GM19193 (cell line): ENCODE results near the gene RAPGEF1.

Experiments
- POLR2A ChIP-seq: IDR thresholded peaks from 4 replicates; pipeline ENCODE4 v1.6.1; 2011; ENCODE audit not compliant: insufficient read depth, insufficient read length; ENCODE audit errors: extremely low read depth

RAPGEF1 gene

DNA sequence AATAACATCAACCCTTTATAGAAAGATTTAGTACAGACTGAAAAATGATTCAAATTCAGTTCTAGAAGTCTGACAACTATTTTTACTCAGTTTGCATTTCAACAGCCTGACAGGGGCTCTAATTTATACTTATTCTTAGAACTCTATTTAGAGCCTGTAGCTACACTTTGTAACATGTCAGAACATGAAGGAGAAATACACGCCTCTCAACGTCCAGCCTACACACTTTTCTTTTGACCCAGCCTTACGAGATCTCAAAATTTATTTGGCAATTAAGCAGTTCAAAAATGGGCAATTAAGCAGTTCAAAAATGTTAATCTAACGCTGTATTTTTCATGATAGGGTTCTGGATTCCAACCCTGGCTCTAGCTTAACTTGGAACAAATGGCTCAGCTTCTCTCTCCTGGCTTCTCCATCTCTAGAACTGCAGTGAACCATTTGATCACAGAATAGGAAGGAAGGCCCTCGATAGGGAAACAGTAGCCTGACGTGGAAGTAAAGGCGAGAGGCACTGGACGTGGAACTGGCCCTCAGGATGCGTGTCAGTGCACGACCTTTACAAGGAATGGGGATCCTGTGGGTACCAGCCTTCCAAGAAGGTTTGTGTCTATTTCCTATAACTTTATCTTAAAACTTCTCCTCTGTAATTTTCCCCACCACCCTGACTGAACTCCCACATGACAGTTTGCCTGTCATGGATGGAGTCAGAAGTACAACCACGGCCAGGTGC is 128.1 kb downstream of the RAPGEF1 start:
- no peak for TF ChIP-seq POLR2A

DNA sequence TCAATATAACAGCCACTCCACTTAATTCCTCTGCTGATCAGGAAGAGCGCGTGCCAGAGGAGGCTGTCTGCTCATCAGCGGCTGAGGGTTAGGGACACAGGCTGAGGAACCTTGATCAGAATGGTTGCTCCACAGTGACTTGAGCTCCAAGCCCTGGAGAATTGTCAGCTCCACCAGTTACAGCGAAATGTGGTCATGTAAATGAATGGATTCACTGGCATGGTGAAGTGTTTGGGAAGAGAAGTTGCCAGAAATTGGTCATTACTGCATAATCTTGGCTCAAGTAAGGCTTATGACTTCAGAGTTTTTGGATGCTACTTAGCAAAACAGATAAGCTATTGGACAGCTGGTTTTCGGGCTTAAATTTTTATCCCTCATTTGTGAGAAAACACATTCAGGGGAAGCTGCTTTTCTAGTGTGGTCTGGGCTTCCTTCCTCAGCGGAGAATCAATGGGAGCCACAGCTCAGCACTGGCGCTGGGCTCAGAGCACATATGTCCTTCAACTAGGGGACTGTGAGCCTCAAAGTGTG is 129.6 kb downstream of the RAPGEF1 start:
- no peak for TF ChIP-seq POLR2A

DNA sequence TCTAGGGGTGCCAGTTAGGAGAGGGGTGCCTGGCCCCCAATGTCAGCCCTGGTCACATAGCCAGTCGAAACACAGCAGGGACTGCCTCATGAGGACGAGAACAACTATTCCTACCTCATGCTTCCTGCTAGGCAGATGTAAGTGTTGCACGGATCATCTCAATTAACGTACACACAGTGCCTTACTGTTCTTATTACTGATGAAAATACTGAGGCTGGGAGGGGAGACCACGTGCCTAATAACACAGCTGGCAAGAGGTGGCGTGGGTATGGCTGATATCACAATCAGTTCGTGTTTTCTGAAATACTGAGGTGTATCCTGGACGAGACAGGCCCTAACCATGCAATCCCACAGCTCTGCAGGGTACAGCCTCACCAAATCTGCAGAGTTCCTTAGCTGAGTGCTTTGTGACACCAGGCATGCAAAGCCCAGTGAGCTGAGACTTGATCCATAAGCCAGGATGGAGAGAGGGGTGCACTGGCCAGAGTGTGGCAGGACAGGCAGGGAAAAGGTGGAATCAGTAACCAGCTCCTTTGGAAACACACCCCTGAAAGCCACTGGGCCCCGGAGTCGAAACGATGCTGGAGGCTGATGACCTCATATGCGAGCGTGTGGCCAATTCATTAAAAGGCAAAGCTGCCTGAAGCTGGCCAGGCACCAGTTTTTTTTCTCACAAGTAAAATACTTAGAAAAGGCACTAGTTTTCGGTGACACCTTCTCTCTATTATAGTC is 130.6 kb downstream of the RAPGEF1 start:
- no peak for TF ChIP-seq POLR2A

DNA sequence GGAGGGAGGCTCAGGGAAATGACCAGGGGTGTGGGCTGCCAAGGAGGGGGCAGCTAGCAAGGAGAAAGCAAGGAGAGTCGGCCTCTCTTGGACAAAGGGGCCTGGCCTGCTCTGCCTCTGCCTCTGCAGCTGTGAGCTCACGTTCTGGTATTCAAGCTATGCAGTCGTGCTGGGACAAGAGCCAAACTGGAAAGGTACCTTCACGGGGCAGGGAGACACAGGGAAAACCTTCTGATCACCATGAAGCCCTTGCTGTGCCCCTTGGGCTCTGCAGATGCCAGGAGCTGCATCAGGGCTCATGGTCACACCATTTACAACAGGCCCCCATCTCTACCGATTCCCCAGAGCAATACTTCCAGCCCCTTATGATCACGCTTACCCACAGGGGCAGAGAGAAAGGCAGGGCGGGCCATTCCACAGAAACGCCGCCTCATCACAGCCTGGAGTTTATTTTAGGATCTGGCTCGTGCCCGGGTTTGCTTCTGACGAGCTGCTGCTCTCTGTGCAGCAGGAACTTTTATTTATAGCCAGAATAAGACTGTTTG is 131.3 kb downstream of the RAPGEF1 start:
- no peak for TF ChIP-seq POLR2A

DNA sequence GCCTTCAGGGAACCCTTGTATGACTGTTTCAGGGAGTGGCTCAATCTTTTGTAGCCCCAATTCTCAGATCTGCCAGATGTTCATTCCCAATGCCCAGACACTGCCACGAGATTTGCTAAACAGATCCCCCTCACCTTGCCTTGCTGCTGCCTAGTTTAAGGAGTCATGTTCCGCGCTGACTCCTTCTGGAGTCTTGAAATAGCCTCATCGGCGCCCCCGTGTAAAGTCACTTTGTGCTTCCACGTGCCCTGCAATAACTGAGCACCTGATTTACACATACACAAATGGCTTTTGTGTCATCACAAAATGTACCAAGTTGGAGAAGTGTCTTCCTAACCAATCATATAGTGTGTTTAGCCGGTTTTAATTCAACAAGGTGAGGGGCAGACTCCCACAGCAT is 132.3 kb downstream of the RAPGEF1 start:
- TF ChIP-seq POLR2A: no peak

DNA sequence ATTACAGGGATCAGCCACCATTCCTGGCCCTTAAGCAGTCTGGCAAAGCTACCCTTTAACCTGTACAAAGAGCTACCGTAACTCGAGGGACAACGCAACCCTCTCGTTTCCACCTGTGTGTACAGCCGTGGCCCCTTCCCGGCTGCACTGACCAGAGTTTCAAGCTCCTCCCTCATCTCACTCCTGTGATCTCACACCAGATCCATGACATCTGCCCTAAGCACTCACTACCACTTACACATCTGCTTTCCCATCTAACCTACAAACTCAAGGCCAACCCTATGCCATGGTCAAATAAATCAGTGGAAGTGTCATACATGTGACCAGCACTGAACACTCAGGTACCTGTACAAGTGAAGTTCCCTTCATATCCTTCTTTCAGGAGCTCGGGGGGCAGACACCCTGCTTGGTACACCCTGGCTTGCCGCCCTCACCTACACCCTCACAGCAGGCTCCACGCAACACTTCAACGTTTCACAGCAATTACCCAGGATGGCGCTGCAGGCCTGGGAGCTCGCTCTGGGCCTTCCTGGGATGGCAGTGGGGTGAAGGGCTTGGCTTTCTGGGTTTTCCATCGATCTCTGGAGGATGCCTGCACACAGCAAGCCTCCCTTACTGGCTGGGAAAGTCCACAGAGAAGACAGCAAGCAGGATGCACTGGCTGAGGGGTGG is 132.8 kb downstream of the RAPGEF1 start:
- no peak for TF ChIP-seq POLR2A

DNA sequence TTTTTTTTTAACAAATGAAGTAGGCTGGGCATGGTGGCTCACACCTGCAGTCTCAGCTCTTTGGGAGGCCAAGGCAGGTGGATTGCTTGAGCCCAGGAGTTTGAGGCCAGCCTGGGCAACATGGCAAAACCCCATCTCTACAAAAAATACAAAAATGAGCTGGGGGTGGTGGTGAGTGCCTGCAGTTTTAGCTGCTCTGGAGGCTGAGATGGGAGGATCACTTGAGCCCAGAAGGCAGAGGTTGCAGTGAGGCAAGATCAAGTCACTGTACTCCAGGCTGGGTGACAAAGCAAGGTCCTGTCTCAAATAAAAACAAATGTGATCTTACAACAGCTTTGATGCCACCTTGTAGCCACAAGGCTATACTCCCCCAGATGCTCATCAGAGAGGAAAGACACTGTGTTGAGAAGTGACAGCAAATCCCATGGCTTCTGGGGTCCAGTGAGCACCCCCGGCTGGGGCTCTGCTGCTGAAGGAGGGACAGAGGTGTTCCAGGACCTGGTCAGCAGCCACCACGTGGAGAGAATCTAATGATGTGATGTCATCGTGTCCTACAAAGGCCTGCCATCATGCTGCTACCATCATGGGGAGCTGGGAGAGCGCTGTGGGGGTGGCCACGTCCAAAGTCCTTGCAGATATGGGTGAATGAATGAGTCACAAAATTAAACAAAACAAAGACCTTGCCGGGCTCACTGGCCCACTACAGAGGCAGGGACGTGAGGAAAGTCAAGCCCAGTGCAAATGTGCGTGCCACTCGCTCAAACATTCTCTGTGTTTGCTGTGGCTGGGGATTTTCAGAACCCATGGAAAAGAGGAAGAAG is 133.9 kb downstream of the RAPGEF1 start:
- TF ChIP-seq POLR2A: no peak

DNA sequence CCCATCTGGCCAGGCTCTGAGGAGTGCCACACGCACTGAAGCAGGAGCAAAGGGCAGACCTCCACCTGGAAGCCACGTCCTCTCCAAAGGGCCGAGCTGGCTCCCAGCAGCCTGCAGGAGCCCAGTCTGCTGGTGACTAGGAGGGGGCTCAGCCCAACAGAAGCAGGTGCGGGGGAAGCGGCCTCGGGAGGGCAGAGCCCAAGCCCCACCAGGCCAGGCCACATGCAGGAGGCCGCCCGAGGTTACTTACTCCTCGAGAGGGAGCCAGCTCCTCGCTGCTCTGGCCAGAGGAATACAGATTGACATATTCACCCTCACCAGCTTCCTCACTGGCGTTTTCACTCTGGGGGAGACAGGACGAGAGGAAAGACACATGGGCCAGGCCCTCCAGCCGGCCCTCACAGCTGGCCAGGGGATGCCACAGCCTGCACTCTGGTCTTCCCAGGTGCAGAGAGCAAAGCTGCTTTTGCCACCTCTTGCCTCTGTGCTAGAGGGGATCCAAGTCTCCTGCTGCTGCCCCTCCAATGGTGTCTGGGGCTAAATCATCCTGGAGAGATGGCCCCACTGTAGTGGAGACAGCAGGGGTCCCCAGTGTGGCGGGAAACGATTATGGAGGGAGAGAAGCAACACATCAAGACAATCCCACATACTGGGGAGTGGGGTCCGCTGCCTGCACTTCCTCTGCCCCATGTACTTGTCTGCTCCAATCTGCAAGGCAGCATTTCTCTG is 136.0 kb downstream of the RAPGEF1 start:
- TF ChIP-seq POLR2A: no peak

DNA sequence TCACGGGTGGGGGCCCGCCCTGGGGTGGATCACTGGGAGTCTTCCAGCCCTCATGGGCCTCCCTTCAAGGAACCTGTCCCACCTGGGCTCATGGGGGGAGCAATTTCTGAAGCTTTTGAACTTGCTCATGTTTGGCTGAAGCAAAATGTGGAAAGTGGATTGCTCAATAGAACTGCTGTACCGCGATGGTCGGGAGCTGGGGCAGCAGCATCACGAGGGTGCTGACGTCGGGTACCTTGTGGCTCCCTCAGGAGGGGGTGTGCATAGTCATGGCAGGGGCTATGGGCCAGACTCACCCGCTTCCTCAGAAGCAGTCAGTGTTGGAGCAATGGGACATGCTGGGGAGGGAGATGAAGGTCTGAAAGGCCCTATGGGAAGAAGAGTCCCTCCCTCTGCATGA is 136.7 kb downstream of the RAPGEF1 start:
- no peak for TF ChIP-seq POLR2A

DNA sequence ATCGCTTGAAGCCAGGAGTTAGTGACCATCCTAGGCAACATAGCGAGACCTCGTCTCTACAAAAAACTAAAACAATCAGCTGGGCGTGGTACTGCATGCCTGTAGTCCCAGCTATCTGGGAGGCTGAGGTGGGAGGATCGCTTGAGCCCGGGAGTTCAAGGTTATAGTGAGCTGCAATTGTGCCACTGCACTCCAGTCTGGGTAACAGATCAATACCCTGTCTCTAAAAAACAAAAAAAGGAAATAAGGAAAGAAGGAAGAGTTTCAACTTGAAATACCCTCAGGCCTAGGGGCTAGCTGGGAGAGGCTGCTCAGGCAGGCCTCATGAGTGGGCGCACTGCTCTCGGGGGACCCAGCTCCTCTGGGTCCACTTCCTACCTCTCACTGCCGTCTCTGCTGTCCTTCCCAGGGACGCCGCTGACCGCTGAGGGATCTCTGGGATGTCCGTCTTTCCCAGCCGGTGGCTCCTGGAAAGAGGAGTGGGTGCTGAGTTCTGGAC is 138.1 kb downstream of the RAPGEF1 start:
- no peak for TF ChIP-seq POLR2A

DNA sequence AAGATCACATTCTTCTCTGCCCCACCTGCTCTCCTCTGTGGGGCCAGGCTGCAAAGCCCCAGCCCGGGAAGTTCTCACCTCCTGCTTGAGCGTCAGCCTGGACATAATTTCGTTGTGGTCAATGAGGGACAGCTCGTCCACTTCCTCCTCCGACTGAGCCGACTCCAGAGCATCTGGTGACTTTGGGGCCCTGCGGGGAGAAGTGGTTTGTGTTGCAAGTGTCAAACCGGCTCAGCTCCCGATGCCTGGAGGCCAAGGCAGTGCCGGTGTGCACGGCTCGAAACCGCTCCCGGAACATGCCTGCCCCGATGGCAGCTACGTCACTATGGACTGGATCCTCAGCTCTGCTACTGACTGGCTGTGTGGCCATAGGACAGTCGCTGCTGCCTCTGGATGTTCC is 141.8 kb downstream of the RAPGEF1 start:
- no peak for TF ChIP-seq POLR2A

DNA sequence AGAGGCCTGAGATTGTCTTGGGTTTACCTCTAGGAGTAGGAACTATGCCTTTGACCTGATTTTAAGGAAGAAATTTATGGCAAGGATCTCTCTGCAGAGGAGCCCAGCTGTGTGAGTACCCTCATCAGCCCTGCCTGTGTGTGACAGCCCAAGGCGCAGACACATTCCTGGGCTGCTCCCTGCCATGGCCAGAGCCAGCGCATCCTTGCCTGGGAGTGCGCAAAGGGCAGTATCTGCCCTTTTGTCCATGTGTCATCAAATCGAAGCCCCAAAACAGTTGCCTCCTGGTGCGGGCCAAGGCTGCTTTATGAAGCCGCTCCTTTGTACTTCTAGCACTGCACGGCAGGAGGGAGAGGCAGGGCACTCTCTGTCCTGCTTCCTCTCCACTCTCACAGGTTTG is 142.6 kb downstream of the RAPGEF1 start:
- TF ChIP-seq POLR2A: no peak

DNA sequence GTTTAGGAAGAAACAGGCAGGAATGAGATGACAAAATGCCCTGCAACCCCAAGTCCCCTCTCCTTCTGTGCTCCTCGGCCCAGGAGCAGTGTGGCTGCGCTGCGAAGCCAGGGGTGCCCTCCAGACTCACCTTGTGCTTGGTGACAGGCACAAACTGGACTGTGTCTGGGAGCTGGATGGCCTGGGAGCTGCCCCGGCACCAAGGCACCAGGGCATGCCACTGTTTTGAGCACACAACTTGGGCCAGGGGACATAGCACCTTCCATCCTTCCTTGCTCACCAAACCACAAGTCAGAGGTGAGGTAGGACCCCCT is 143.5 kb downstream of the RAPGEF1 start:
- no peak for TF ChIP-seq POLR2A
